CD4-positive, alpha-beta T cell treated with Interleukin-12 subunit alpha and Interleukin-12 subunit beta, for 1 hour (primary cell): Measurements from ENCODE around the gene MAG.

Source experiments
- DNase-seq: peaks from one replicate; pipeline ENCODE4 v3.0.0-alpha.2; 2020

Gene MAG

GRCh38 chr19:35300339-35300649, 8.3 kb downstream of the MAG start:
- no peak for DNase-seq

GRCh38 chr19:35301961-35302360, 10.0 kb downstream of the MAG start:
- DNase-seq, result no peak

- DNase-seq, result no peak
These were observed 10.5 kb downstream of the MAG start for GRCh38 chr19:35302446-35302845.

GRCh38 chr19:35303357-35303915, 11.5 kb downstream of the MAG start:
- DNase-seq, result no peak

- DNase-seq, result no peak
These were observed 12.1 kb downstream of the MAG start for GRCh38 chr19:35304036-35304435.

GRCh38 chr19:35305181-35305580, 13.2 kb downstream of the MAG start:
- no peak for DNase-seq

- DNase-seq, result no peak
These were observed 14.7 kb downstream of the MAG start for GRCh38 chr19:35306473-35307246.

- no peak for DNase-seq
These were observed 16.0 kb downstream of the MAG start for GRCh38 chr19:35307931-35308330.

GRCh38 chr19:35308910-35309309, 16.9 kb downstream of the MAG start:
- no peak for DNase-seq

GRCh38 chr19:35309481-35310279, 17.7 kb downstream of the MAG start:
- no peak for DNase-seq

GRCh38 chr19:35310331-35310730, 18.4 kb downstream of the MAG start:
- DNase-seq, result no peak

- no peak for DNase-seq
These were observed 19.0 kb downstream of the MAG start for GRCh38 chr19:35310811-35311465.

- no peak for DNase-seq
These were observed 20.1 kb downstream of the MAG start for GRCh38 chr19:35311901-35312665.

- DNase-seq, result no peak
These were observed 21.6 kb downstream of the MAG start for GRCh38 chr19:35313587-35313986.

- DNase-seq, result no peak
These were observed 22.1 kb downstream of the MAG start for GRCh38 chr19:35314031-35314430.

GRCh38 chr19:35314858-35315470, 23.0 kb downstream of the MAG start:
- DNase-seq, result no peak

- no peak for DNase-seq
These were observed 23.9 kb downstream of the MAG start for GRCh38 chr19:35315883-35316282.

GRCh38 chr19:35316560-35316959, 24.6 kb downstream of the MAG start:
- no peak for DNase-seq

GRCh38 chr19:35317464-35318043, 25.6 kb downstream of the MAG start:
- no peak for DNase-seq

GRCh38 chr19:35318679-35319448, 26.9 kb downstream of the MAG start:
- DNase-seq, result no peak

- no peak for DNase-seq
These were observed 28.2 kb downstream of the MAG start for GRCh38 chr19:35320065-35320713.
